Measurements from ENCODE around the gene ZNF79. TPM values are rescaled to one million over a fixed set of nuclear protein-coding genes. Genes with fewer than 3 reads are reported as not detected.
A peak's percentile ranks its signal among the peaks of the same experiment; 100 is the strongest.

The ZNF79 gene
- total and polyA plus RNA-seq, 2 of the 8 experiments (the other 6 are each of a cell fraction or from before 2014, with no cell fraction given), result 2.4 to 7.4 TPM

GRCh38 chr9:127450243-127450760 lies 26.1 kb downstream of the ZNF79 start:
- CTCF ChIA-PET (ENCODE audit: partially characterized antibody), result interaction anchor here (1.2 kb wide), 1 partner anchor 77 kb away, joined by 3 read pairs; no protein-coding TSS in a partner anchor
- no peak for FAIRE-seq
- peaks cover 17 to 38% of the 10 kb centered on the region in 2 experiments for H3K79me2 ChIP-seq (ENCODE audit: control insufficient read depth in 1 of 2, insufficient read depth in 2 of 2, low read length in 2 of 2)

More at GRCh38 chr9:127450243-127450760, 26.1 kb downstream of the ZNF79 start:
- H3K23me2 ChIP-seq (ENCODE audit: low read depth, low read length), result peaks cover 19% of the 10 kb centered on the region
- peak overlapping the region; percentile 92; the same call in 1 of the 2 replicates for H3K18ac ChIP-seq (ENCODE audit: extremely low read depth, low read length)
- H3K27ac ChIP-seq (ENCODE audit: low read depth, low read length), result peak overlapping the region; percentile 86
- H3K4ac ChIP-seq (replicated peaks; ENCODE audit: insufficient read length, low read depth, low read length), result no peak overlapping the region
- H2BK120ac ChIP-seq (replicated peaks; ENCODE audit: low read depth, low read length), result no peak overlapping the region
- peaks cover 20 to 29% of the 10 kb centered on the region in 2 experiments for H4K20me1 ChIP-seq (replicated peaks in 1 of 2; ENCODE audit: control insufficient read depth in 1 of 2, insufficient read depth in 2 of 2, low read length in 2 of 2)
- peak overlapping the region; percentile 5 for H3K23ac ChIP-seq (ENCODE audit: insufficient read length)
- H3K56ac ChIP-seq (replicated peaks; ENCODE audit: insufficient read length, low read depth, low read length), result peak overlapping the region; percentile 90
- no peak overlapping the region for H2BK15ac ChIP-seq (ENCODE audit: low read length)
- no peak overlapping the region for H2BK12ac ChIP-seq (ENCODE audit: low read depth, low read length)
- no peak overlapping the region; the same call in 1 of the 2 replicates for H2AK5ac ChIP-seq (ENCODE audit: low read depth, low read length)
- H4K91ac ChIP-seq (replicated peaks; ENCODE audit: insufficient read length, low read length), result peak overlapping the region; percentile 54
- POLR2A ChIA-PET (ENCODE audit: partially characterized antibody), result interaction anchor here (0.7 to 9.0 kb wide), 51 partner anchors 10 to 474 kb away, joined by 3 to 125 read pairs (median 6); partner anchors contain the start of genes SLC2A8, TTC16 and ZNF79
- TF ChIP-seq CTBP2 (IDR thresholded peaks at IDR 0.05; ENCODE audit: borderline replicate concordance, insufficient read depth, insufficient read length, low read length) (no peak), POLR2AphosphoS5 (IDR thresholded peaks at IDR 0.05; ENCODE audit: low read depth, low read length) (peak; percentile 85), TAF7 (optimal IDR thresholded peaks at IDR 0.05; ENCODE audit: borderline replicate concordance, low read depth, low read length) (peak; percentile 7)
- peaks cover 7% of the 10 kb centered on the region; the same call in 1 of the 2 replicates for H3K79me1 ChIP-seq (ENCODE audit: low read depth, low read length)
- no peaks in the 10 kb centered on the region for H3K27me3 ChIP-seq (replicated peaks in 1 of 4; ENCODE audit: control insufficient read depth in 3 of 4, extremely low read depth in 1 of 4, insufficient read depth in 3 of 4, low read length in 3 of 4)
- 2% methylated on average over 14 of the region's 14 CpGs; no CpG with 5 or more reads in 1 of the 2 experiments for WGBS, 2 experiments (ENCODE audit: extremely low coverage in 1 of 2, insufficient coverage in 1 of 2, insufficient read length in 1 of 2, insufficient replicate concordance in 2 of 2, low coverage in 1 of 2, low lambda C conversion rate in 2 of 2, missing lambda C conversion rate in 1 of 2)
- H2AFZ ChIP-seq (ENCODE audit: low read length), result no peak overlapping the region
- no peak overlapping the region for H2BK20ac ChIP-seq (ENCODE audit: low read length)
- DNase-seq (ENCODE audit: low read depth in 1 of 2, low spot score in 2 of 2), result no peak
- H4K5ac ChIP-seq (ENCODE audit: insufficient read length, low read depth, low read length), result peak overlapping the region; percentile 55
- peaks cover 36 to 55% (median 44%) of the 10 kb centered on the region in 4 experiments for H3K36me3 ChIP-seq (ENCODE audit: control insufficient read depth in 2 of 4, insufficient read depth in 4 of 4, low read length in 3 of 4)
- no peak overlapping the region for H3K14ac ChIP-seq (ENCODE audit: insufficient read length)
- peak overlapping the region; percentile 97 for H4K8ac ChIP-seq (ENCODE audit: extremely low read depth, insufficient read depth, low read length)
- peak overlapping the region; percentile 95 to 100 for H3K4me2 ChIP-seq (ENCODE audit: insufficient read depth in 1 of 2, low read depth in 2 of 2, low read length in 2 of 2)
- H3K9ac ChIP-seq (replicated peaks in 1 of 4; ENCODE audit: extremely low read depth in 1 of 4, low read depth in 3 of 4, low read length in 3 of 4), result peak overlapping the region; percentile 92 to 99 (median 98)
- H2BK5ac ChIP-seq (ENCODE audit: low read depth, low read length), result peak overlapping the region; percentile 94
- peaks cover 0 to 6% (median 4%) of the 10 kb centered on the region in 4 experiments; a peak in 4 of 7 replicates for H3K4me1 ChIP-seq (replicated peaks in 1 of 4; ENCODE audit: control insufficient read depth in 3 of 4, insufficient read depth in 4 of 4, low read length in 3 of 4)
- H3K4me3 ChIP-seq (ENCODE audit: extremely low read depth in 1 of 4, insufficient read depth in 2 of 4, low read depth in 3 of 4, low read length in 4 of 4), result peak overlapping the region; percentile 85 to 99 (median 88)
- H3K9me3 ChIP-seq (ENCODE audit: insufficient read depth in 2 of 2, low read depth in 1 of 2, low read length in 1 of 2), result no peaks in the 10 kb centered on the region

All from H1 (cell line).